GM19324 (cell line): ENCODE data around the gene RNF220.

Source experiments
- ATAC-seq: cut with Tn5 transposase; IDR thresholded peaks from one replicate; pipeline ENCODE4 v1.9.1; 2021; ENCODE audit warnings: mild to moderate bottlenecking, moderate library complexity; ENCODE audit not compliant: unreplicated experiment, low FRiP score

Gene RNF220

DNA sequence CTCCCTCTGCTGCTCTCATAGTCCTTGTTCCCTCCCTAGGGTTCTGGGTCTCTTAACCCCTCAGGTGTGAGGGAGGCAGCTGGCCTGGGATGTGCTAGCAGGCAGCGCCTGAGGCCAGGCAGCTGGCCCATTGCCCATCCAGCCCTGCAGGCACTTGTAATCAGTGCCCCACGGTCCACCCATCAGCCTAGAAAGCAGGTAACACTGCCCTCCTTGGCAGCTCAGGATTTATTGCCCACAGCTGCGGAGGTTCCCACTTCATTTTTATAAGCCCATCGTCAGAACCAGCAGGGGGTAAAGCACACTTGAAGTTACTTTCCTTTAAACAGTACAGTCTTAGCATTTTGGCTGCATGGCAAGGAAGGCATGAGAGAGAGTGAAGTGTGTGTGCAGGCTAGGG, 198.7 kb downstream of the RNF220 start:
- ATAC-seq = no peak

GRCh38 chr1:44604157-44604955, 199.3 kb downstream of the RNF220 start:
- ATAC-seq = no peak

- ATAC-seq = no peak
These were observed 201.0 kb downstream of the RNF220 start for GRCh38 chr1:44605914-44606615.

- no peak for ATAC-seq
These were observed 201.7 kb downstream of the RNF220 start for GRCh38 chr1:44606701-44607281.

GRCh38 chr1:44608141-44608540, 203.1 kb downstream of the RNF220 start:
- ATAC-seq = no peak

DNA sequence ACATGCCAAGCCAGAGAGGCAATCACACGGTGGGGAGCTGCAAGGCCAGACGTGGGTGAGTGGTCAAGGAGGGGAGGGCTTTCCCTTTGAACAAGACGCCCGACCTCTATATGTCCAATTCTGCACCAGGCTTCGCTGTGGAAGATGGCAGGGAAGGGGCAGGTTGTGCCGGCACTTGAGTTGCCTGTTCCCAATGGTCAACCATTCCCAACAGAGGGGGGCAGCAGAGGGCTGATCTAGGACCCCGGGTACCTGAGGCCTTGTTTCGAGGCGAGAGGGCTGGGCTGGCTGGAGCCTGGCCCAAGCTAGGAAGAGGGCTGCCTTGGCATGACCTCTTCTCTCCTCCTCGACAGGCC, 204.3 kb downstream of the RNF220 start:
- ATAC-seq = no peak

- no peak for ATAC-seq
These were observed 204.9 kb downstream of the RNF220 start for GRCh38 chr1:44609768-44610526.

- no peak for ATAC-seq
These were observed 205.6 kb downstream of the RNF220 start for GRCh38 chr1:44610527-44611148.

- ATAC-seq = no peak
These were observed 206.4 kb downstream of the RNF220 start for GRCh38 chr1:44611419-44611818.

- no peak for ATAC-seq
These were observed 206.8 kb downstream of the RNF220 start for GRCh38 chr1:44611866-44612265.

- ATAC-seq = no peak
These were observed 208.9 kb downstream of the RNF220 start for GRCh38 chr1:44613941-44614340.

- ATAC-seq = no peak
These were observed 211.4 kb downstream of the RNF220 start for GRCh38 chr1:44616284-44616990.

- no peak for ATAC-seq
These were observed 212.1 kb downstream of the RNF220 start for GRCh38 chr1:44616991-44617702.

DNA sequence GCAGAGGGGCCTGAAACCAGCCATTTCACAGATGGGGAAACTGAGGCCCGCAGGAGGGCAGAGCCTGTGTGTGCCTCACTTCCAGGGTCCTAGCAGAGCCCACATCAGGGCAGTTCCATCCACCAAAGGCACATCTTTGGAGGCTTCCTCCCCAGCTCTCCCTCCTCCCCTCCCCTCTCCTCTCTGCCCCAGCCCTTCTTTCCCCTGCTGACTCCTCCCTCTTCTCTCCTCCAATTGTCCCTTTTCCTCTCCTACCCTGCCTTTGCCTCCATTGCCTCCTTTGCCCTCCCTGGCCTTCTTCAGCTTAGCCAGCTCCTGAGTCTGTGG, 212.6 kb downstream of the RNF220 start:
- ATAC-seq = no peak

DNA sequence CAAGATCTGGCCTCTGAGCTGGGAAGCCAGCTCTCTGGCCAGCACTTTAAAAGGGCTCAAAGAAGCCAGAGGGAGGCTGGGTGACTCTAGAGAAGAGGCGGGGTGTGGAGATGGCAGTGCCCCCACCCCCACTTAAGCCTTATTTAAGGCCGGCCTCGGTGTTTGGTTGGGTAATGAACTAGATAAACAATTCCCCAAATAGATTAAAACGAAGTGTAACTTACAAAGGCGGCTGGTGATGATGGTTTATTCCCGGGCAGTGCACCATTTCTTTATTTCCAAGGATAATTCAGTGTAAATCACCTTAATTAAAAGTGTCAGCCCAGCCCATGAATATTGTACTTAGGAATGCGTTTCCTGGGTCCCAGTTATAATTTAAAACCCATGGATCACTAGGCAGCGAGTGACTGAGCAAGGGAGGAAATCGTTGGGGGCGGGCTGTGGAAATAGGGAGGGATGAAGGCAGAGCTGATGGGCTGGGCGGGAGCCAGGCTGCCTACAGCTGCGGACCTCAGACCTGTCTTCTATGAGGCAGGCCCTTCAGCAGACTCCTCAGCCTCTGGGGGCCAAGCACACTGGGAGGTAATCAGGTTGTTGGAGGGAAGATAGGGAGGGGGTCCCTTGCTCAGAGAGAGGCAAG, 214.3 kb downstream of the RNF220 start:
- no peak for ATAC-seq

- ATAC-seq = no peak
These were observed 215.0 kb downstream of the RNF220 start for GRCh38 chr1:44620072-44620471.

- no peak for ATAC-seq
These were observed 216.8 kb downstream of the RNF220 start for GRCh38 chr1:44621841-44622286.

- ATAC-seq = no peak
These were observed 219.3 kb downstream of the RNF220 start for GRCh38 chr1:44624268-44624901.
